ENCODE results near the gene CCDC69.

CCDC69 gene

DNA sequence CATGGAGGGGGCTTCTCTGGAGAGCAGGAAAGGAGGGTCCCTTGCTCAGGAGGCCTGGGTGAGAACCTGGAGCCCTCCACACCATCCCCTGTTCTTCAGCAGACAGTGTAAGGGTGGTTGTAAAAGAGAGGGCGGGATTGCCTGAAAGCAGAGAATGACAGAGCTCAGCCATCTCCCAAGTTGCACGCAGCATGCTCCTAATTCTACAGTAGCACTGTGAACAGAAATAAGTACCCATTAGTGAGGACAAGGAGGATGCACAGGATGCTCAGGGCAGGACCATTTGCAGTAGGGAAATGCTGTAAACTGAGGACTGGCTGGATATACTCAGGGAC lies 8.4 kb downstream of the CCDC69 start:
- Histone ChIP-seq H3K27me3 (ENCODE audit: insufficient read depth, low read length) (no peaks in the 10 kb centered on the region), H3K9me2 (ENCODE audit: low read depth, low read length) (no peaks in the 10 kb centered on the region), H3F3A (ENCODE audit: insufficient read depth, low read length) (peaks cover 13% of the 10 kb centered on the region), H3K36me3 (ENCODE audit: insufficient read depth, low read length) (peaks cover 69% of the 10 kb centered on the region), H3K9ac (ENCODE audit: low read length) (peak overlapping the region; percentile 84), H3K27ac (ENCODE audit: low read depth, low read length, poor library complexity, severe bottlenecking) (peak overlapping the region; percentile 98), H3K4me3 (ENCODE audit: low read depth, low read length, poor library complexity, severe bottlenecking) (peak overlapping the region; percentile 62), H3K4me2 (ENCODE audit: low read length) (peak overlapping the region; percentile 80), H4K20me1 (ENCODE audit: insufficient read depth, low read length) (no peaks in the 10 kb centered on the region), H3K9me3 (ENCODE audit: low read length) (no peaks in the 10 kb centered on the region), H3K79me2 (ENCODE audit: insufficient read depth, low read length) (peaks cover 50% of the 10 kb centered on the region), H3K4me1 (ENCODE audit: insufficient read depth, low read length, severe bottlenecking) (peaks cover 98% of the 10 kb centered on the region), H2AFZ (ENCODE audit: low read length) (no peak overlapping the region)
- TF ChIP-seq EZH2 (IDR thresholded peaks at IDR 0.05; ENCODE audit: borderline replicate concordance, low read length), result no peak
- no peak for TF ChIP-seq CTCF (IDR thresholded peaks at IDR 0.05; ENCODE audit: low read length)

DNA sequence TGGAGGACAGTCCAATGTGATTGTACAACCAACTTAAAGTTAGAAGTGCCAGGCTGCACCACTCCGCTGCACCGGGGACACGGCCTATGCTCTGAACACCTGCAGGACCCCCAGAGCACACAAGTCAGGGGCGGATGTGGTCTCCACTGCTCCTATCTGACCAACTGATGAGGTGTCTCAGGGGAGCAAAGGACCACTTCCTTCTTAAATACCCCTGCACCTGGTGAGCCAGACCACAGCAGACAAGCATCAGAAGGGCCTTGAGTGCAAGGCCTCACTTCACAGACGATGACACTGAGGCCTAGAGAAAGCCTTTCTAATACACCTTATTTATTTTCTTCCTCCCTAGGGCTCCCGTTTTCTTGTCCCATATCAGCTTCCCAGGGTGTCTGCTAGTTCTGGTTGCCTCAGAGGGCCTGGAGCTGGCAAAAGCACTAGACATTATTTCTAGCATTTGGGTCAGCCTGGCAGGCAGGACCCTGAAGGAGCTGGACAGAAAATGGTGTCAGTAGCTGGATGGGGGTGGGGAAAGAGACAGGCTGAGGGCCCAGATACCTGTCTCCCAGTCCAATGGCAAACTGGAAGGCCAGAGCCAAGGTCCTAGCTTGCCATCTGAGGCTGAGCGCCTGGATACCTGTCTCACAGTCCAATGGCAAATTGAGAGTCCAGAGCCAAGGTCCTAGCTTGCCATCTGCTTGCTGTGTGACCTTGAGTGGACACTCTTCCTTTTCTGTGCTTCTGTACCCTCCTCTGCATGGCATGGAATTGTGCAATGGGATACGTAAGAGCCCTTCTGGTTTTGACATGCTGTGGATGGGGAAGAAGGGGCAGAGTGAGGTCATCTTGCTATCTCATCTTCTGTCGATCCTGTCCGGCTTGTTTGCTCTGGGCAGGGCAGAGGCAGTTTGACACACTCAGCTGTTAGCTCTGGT lies 9.0 kb downstream of the CCDC69 start:
- TF ChIP-seq CTCF (IDR thresholded peaks at IDR 0.05; ENCODE audit: low read length), result no peak
- TF ChIP-seq EZH2 (IDR thresholded peaks at IDR 0.05; ENCODE audit: borderline replicate concordance, low read length), result no peak
- peak overlapping the region; percentile 80 for H3K4me2 ChIP-seq (ENCODE audit: low read length)
- H3K79me2 ChIP-seq (ENCODE audit: insufficient read depth, low read length), result peaks cover 46% of the 10 kb centered on the region
- peak overlapping the region; percentile 98 for H3K27ac ChIP-seq (ENCODE audit: low read depth, low read length, poor library complexity, severe bottlenecking)
- H3K4me1 ChIP-seq (ENCODE audit: insufficient read depth, low read length, severe bottlenecking), result peaks cover 98% of the 10 kb centered on the region
- H4K20me1 ChIP-seq (ENCODE audit: insufficient read depth, low read length), result no peaks in the 10 kb centered on the region
- H3K9me3 ChIP-seq (ENCODE audit: low read length), result no peaks in the 10 kb centered on the region
- peak overlapping the region; percentile 62 for H3K4me3 ChIP-seq (ENCODE audit: low read depth, low read length, poor library complexity, severe bottlenecking)
- H3K9me2 ChIP-seq (ENCODE audit: low read depth, low read length), result no peaks in the 10 kb centered on the region
- H3K36me3 ChIP-seq (ENCODE audit: insufficient read depth, low read length), result peaks cover 63% of the 10 kb centered on the region
- H3K27me3 ChIP-seq (ENCODE audit: insufficient read depth, low read length), result no peaks in the 10 kb centered on the region
- peak overlapping the region; percentile 84 for H3K9ac ChIP-seq (ENCODE audit: low read length)
- H3F3A ChIP-seq (ENCODE audit: insufficient read depth, low read length), result peaks cover 13% of the 10 kb centered on the region
- H2AFZ ChIP-seq (ENCODE audit: low read length), result no peak overlapping the region

- H3K9me3 ChIP-seq (ENCODE audit: low read length), result no peaks in the 10 kb centered on the region
- H3K79me2 ChIP-seq (ENCODE audit: insufficient read depth, low read length), result peaks cover 45% of the 10 kb centered on the region
- H3K27me3 ChIP-seq (ENCODE audit: insufficient read depth, low read length), result no peaks in the 10 kb centered on the region
- no peaks in the 10 kb centered on the region for H3K9me2 ChIP-seq (ENCODE audit: low read depth, low read length)
- TF ChIP-seq CTCF (IDR thresholded peaks at IDR 0.05; ENCODE audit: low read length) (no peak; the same call in 1 of the 2 replicates), EZH2 (IDR thresholded peaks at IDR 0.05; ENCODE audit: borderline replicate concordance, low read length) (no peak)
- H3K4me2 ChIP-seq (ENCODE audit: low read length), result peak overlapping the region; percentile 80
- H3F3A ChIP-seq (ENCODE audit: insufficient read depth, low read length), result peaks cover 13% of the 10 kb centered on the region
- H2AFZ ChIP-seq (ENCODE audit: low read length), result no peak overlapping the region
- peak overlapping the region; percentile 98 for H3K27ac ChIP-seq (ENCODE audit: low read depth, low read length, poor library complexity, severe bottlenecking)
- H3K4me1 ChIP-seq (ENCODE audit: insufficient read depth, low read length, severe bottlenecking), result peaks cover 98% of the 10 kb centered on the region
- peak overlapping the region; percentile 62 for H3K4me3 ChIP-seq (ENCODE audit: low read depth, low read length, poor library complexity, severe bottlenecking)
- H3K36me3 ChIP-seq (ENCODE audit: insufficient read depth, low read length), result peaks cover 56% of the 10 kb centered on the region
- no peaks in the 10 kb centered on the region for H4K20me1 ChIP-seq (ENCODE audit: insufficient read depth, low read length)
- H3K9ac ChIP-seq (ENCODE audit: low read length), result peak overlapping the region; percentile 84
These were observed 9.9 kb downstream of the CCDC69 start for GRCh38 chr5:151213803-151214613.

Measured in OCI-LY1 (cell line).